Breast epithelium (tissue), 3 donors: ENCODE data around the gene DIP2B.

Experiments
- CTCF ChIP-seq, 3 donors: fragments of 450-650 bp; IDR thresholded peaks; one replicate each; pipeline ENCODE4 v1.5.1; 2016 to 2017; ENCODE audit warnings: antibody characterized with exemption in 3 of 3, mild to moderate bottlenecking in 3 of 3, moderate library complexity in 3 of 3
- POLR2A ChIP-seq: fragments of 450-650 bp; IDR thresholded peaks from one replicate; pipeline ENCODE4 v1.6.1; 2016; ENCODE audit warnings: antibody characterized with exemption, mild to moderate bottlenecking, moderate library complexity

DNA sequence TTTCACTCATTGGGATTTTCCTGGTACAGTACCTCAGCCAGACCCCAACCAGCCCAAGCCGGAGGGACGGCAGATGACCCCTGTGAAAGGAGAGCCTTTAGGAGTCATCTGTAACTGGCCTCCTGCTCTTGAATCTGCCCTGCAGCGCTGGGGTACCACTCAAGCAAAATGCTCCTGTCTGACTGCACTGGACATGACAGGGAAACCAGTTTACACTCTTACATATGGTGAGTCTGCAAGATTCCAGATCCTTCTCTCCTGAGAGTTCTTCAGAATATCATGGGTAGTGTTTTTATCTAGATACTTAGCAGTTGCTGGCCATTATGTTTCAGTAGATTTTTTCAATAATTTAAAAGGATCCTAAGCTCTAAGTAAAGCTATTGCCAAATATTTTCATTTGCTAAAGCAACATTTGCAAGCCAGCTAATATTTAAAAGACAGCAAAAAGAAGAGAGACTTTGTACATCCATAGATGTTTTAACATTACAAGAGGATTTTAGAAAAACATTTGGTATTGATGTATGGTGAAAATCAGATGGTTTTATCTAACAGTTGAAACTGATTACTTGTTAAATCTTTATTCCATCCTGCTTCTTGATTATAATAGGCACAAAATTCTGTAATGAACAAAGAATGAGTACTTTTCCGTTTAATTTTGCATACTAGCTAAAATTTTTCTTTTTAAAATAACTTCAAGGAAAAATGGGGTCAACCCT lies 174.0 kb downstream of the DIP2B start:
- TF ChIP-seq POLR2A (no peak), CTCF (IDR thresholded peaks at IDR 0.05) (no peak)
